A673 (cell line): ENCODE results near the gene CABYR.

Source experiments
- CTCF ChIP-seq: fragments of 300-800, 200-600 bp; sonication (generic); conservative IDR thresholded peaks from 2 replicates; pipeline ENCODE4 v1.5.1; 2017; ENCODE audit warnings: low read depth, mild to moderate bottlenecking, antibody characterized with exemption, low read length, moderate library complexity, mixed read lengths
- EZH2 ChIP-seq: fragments of 200-600 bp; sonication (generic); IDR thresholded peaks from 2 replicates; pipeline ENCODE4 v1.6.1; 2017; ENCODE audit warnings: borderline replicate concordance, low read depth, mild to moderate bottlenecking, mixed read lengths, antibody characterized with exemption, low read length; ENCODE audit not compliant: poor library complexity, severe bottlenecking

- no peak for TF ChIP-seq CTCF
- no peak for TF ChIP-seq EZH2
These were observed 463 bp upstream of the CABYR start for GRCh38 chr18:24138409-24138788.
